HG03039 (cell line): ENCODE data around the gene HEXIM1.

Experiments used
- ATAC-seq: cut with Tn5 transposase; IDR thresholded peaks from one replicate; pipeline ENCODE4 v1.9.1; 2021; ENCODE audit warnings: mild to moderate bottlenecking, moderate library complexity; ENCODE audit not compliant: unreplicated experiment

HEXIM1 gene

GRCh38 chr17:45168991-45169752 is 20.9 kb downstream of the HEXIM1 start:
- no peak for ATAC-seq

- no peak for ATAC-seq
Measured at GRCh38 chr17:45170280-45170930, 22.1 kb downstream of the HEXIM1 start.

GRCh38 chr17:45170931-45171337 is 22.7 kb downstream of the HEXIM1 start:
- no peak for ATAC-seq

- no peak for ATAC-seq
Measured at GRCh38 chr17:45171338-45172231, 23.3 kb downstream of the HEXIM1 start.

GRCh38 chr17:45172232-45172540 is 23.9 kb downstream of the HEXIM1 start:
- no peak for ATAC-seq

- no peak for ATAC-seq
Measured at GRCh38 chr17:45172541-45173286, 24.4 kb downstream of the HEXIM1 start.

- ATAC-seq: no peak
Measured at GRCh38 chr17:45175759-45176115, 27.5 kb downstream of the HEXIM1 start.

- no peak for ATAC-seq
Measured at GRCh38 chr17:45177563-45177962, 29.3 kb downstream of the HEXIM1 start.

GRCh38 chr17:45184144-45184543 is 35.9 kb downstream of the HEXIM1 start:
- ATAC-seq: no peak

GRCh38 chr17:45186801-45187354 is 38.6 kb downstream of the HEXIM1 start:
- no peak for ATAC-seq

- no peak for ATAC-seq
Measured at GRCh38 chr17:45189009-45189408, 40.7 kb downstream of the HEXIM1 start.

GRCh38 chr17:45190503-45191255 is 42.4 kb downstream of the HEXIM1 start:
- no peak for ATAC-seq

GRCh38 chr17:45195424-45195823 is 47.1 kb downstream of the HEXIM1 start:
- no peak for ATAC-seq

GRCh38 chr17:45197108-45197507 is 48.8 kb downstream of the HEXIM1 start:
- ATAC-seq: no peak

- no peak for ATAC-seq
Measured at GRCh38 chr17:45197555-45198334, 49.5 kb downstream of the HEXIM1 start.

- ATAC-seq: no peak
Measured at GRCh38 chr17:45200701-45201100, 52.4 kb downstream of the HEXIM1 start.

- no peak for ATAC-seq
Measured at GRCh38 chr17:45201457-45201856, 53.2 kb downstream of the HEXIM1 start.
